NCI-H69 (cell line): Measurements from ENCODE around the gene XCL2.
"Not testable (repeated sequence)": the region's sequence is repeated elsewhere in the genome, so short reads cannot be mapped to it uniquely, and the experiment has no call there.

ENCODE experiments used
- DNase-seq: peaks from one replicate; lab custom pipeline; 2025; lab: John Stamatoyannopoulos, UW

The XCL2 gene

GRCh38 chr1:168556647-168557046, 12.8 kb upstream of the XCL2 start:
- no peak for DNase-seq

- DNase-seq: peak; percentile 69
Measured at GRCh38 chr1:168555508-168556046, 11.8 kb upstream of the XCL2 start.

GRCh38 chr1:168554603-168555483, 11.0 kb upstream of the XCL2 start:
- DNase-seq: no peak

GRCh38 chr1:168553680-168554553, 10.1 kb upstream of the XCL2 start:
- DNase-seq: no peak

- DNase-seq: no peak
Measured at GRCh38 chr1:168552961-168553360, 9.2 kb upstream of the XCL2 start.

GRCh38 chr1:168551688-168552087, 7.9 kb upstream of the XCL2 start:
- no peak for DNase-seq

GRCh38 chr1:168550971-168551370, 7.2 kb upstream of the XCL2 start:
- DNase-seq: no peak

GRCh38 chr1:168546553-168546895, 2.7 kb upstream of the XCL2 start:
- DNase-seq: not testable (repeated sequence)

GRCh38 chr1:168545678-168546552, 2.1 kb upstream of the XCL2 start:
- DNase-seq: peak; percentile 4

GRCh38 chr1:168542978-168543377, 819 bp downstream of the XCL2 start:
- not testable (repeated sequence) for DNase-seq

- DNase-seq: not testable (repeated sequence)
Measured at GRCh38 chr1:168540798-168541197, 3.0 kb downstream of the XCL2 start.

- DNase-seq: no peak
Measured at GRCh38 chr1:168535536-168535935, 8.3 kb downstream of the XCL2 start.

- DNase-seq: peak; percentile 90
Measured at GRCh38 chr1:168531615-168532345, 12.0 kb downstream of the XCL2 start.

- DNase-seq: peak; percentile 30
Measured at GRCh38 chr1:168529518-168529917, 14.3 kb downstream of the XCL2 start.

- DNase-seq: no peak
Measured at GRCh38 chr1:168521401-168522000, 22.3 kb downstream of the XCL2 start.

GRCh38 chr1:168520832-168521231, 23.0 kb downstream of the XCL2 start:
- DNase-seq: no peak

GRCh38 chr1:168520052-168520751, 23.6 kb downstream of the XCL2 start:
- no peak for DNase-seq

GRCh38 chr1:168518813-168519212, 25.0 kb downstream of the XCL2 start:
- DNase-seq: no peak

- DNase-seq: no peak
Measured at GRCh38 chr1:168518201-168518689, 25.6 kb downstream of the XCL2 start.

GRCh38 chr1:168514455-168514854, 29.3 kb downstream of the XCL2 start:
- DNase-seq: no peak
